Hepatocyte (in vitro differentiated cells): ENCODE results near the gene RASSF8.

Source experiments
- CTCF ChIP-seq: fragments of 200-600 bp; sonication (generic); IDR thresholded peaks from 2 replicates; pipeline ENCODE4 v1.5.1; 2016; ENCODE audit warnings: antibody characterized with exemption, mild to moderate bottlenecking; ENCODE audit not compliant: poor library complexity
- EZH2phosphoT487 ChIP-seq: fragments of 200-600 bp; sonication (generic); IDR thresholded peaks from one replicate; pipeline ENCODE4 v1.6.1; 2018; ENCODE audit warnings: antibody characterized with exemption, mild to moderate bottlenecking, low read depth, moderate library complexity; ENCODE audit not compliant: unreplicated experiment, severe bottlenecking

- TF ChIP-seq CTCF, result no peak
- TF ChIP-seq EZH2phosphoT487, result no peak
Observed at GRCh38 chr12:25996677-25997076, 38.2 kb downstream of the RASSF8 start.
